H9 (cell line): ENCODE measurements around the gene GHITM. TPM values are rescaled to one million over a fixed set of nuclear protein-coding genes. Genes with fewer than 3 reads are reported as not detected.
A peak's percentile ranks its signal among the peaks of the same experiment; 100 is the strongest.
"Not testable (repeated sequence)": the region's sequence is repeated elsewhere in the genome, so short reads cannot be mapped to it uniquely, and the experiment has no call there.

Source experiments
- DNase-seq: peaks from one replicate; pipeline ENCODE4 v3.0.0-alpha.2; 2017
- H2AFZ ChIP-seq: one replicate; pipeline ENCODE4 v1.6.1; 2013; ENCODE audit warnings: mild to moderate bottlenecking, low read length, control low read depth, moderate library complexity
- H2AK5ac ChIP-seq: 2 replicates; pipeline ENCODE4 v1.6.1; 2013; ENCODE audit warnings: low read length, control low read depth, mixed read lengths; ENCODE audit not compliant: insufficient read length
- H2BK120ac ChIP-seq: one replicate; pipeline ENCODE4 v1.6.1; 2013; ENCODE audit warnings: low read depth, mild to moderate bottlenecking, low read length, control low read depth, inconsistent platforms; ENCODE audit not compliant: poor library complexity, severe bottlenecking
- H2BK12ac ChIP-seq: 2 replicates; pipeline ENCODE4 v1.6.1; 2013; ENCODE audit warnings: low read length, control low read depth, mixed read lengths, low read depth; ENCODE audit not compliant: insufficient read length
- H2BK15ac ChIP-seq: 2 replicates; pipeline ENCODE4 v1.6.1; 2013; ENCODE audit warnings: low read depth, low read length, control low read depth
- H2BK20ac ChIP-seq: one replicate; pipeline ENCODE4 v1.6.1; 2013; ENCODE audit warnings: low read depth, mild to moderate bottlenecking, low read length, control low read depth, inconsistent platforms; ENCODE audit not compliant: poor library complexity, severe bottlenecking
- H2BK5ac ChIP-seq: 2 replicates; pipeline ENCODE4 v1.6.1; 2013; ENCODE audit warnings: low read length, control low read depth, mixed read lengths; ENCODE audit not compliant: insufficient read length
- H3K14ac ChIP-seq: 2 replicates; pipeline ENCODE4 v1.6.1; 2013; ENCODE audit warnings: low read length, control low read depth; ENCODE audit not compliant: insufficient read depth
- H3K18ac ChIP-seq: 2 replicates; pipeline ENCODE4 v1.6.1; 2013; ENCODE audit warnings: low read depth, mild to moderate bottlenecking, mixed read lengths, low read length, control low read depth; ENCODE audit not compliant: insufficient read length
- H3K23ac ChIP-seq: 2 replicates; pipeline ENCODE4 v1.6.1; 2013; ENCODE audit warnings: low read length, control low read depth, mixed read lengths, low read depth; ENCODE audit not compliant: insufficient read length
- H3K23me2 ChIP-seq: 2 replicates; pipeline ENCODE4 v1.6.1; 2013; ENCODE audit warnings: low read depth, mild to moderate bottlenecking, mixed read lengths, low read length, control low read depth; ENCODE audit not compliant: insufficient read length, poor library complexity, severe bottlenecking
- H3K27ac ChIP-seq: 2 replicates; pipeline ENCODE4 v1.5.1; 2013; ENCODE audit warnings: low read length, control low read depth, mixed read lengths, low read depth; ENCODE audit not compliant: insufficient read length
- H3K27me3 ChIP-seq: 2 replicates; pipeline ENCODE4 v1.6.1; 2013; ENCODE audit warnings: low read length, control low read depth, inconsistent platforms; ENCODE audit not compliant: insufficient read depth
- H3K4ac ChIP-seq: 2 replicates; pipeline ENCODE4 v1.6.1; 2013; ENCODE audit warnings: low read depth, mild to moderate bottlenecking, control low read depth, inconsistent platforms, low read length, moderate library complexity
- H3K4me1 ChIP-seq: 2 replicates; pipeline ENCODE4 v1.6.1; 2013; ENCODE audit warnings: low read length, control low read depth, inconsistent platforms; ENCODE audit not compliant: insufficient read depth
- H3K4me2 ChIP-seq: 2 replicates; pipeline ENCODE4 v1.6.1; 2013; ENCODE audit warnings: low read length, control low read depth, mixed read lengths; ENCODE audit not compliant: insufficient read length, insufficient read depth
- H3K56ac ChIP-seq: 2 replicates; pipeline ENCODE4 v1.6.1; 2013; ENCODE audit warnings: low read depth, mild to moderate bottlenecking, mixed read lengths, low read length, control low read depth; ENCODE audit not compliant: insufficient read length
- H3K79me1 ChIP-seq: 2 replicates; pipeline ENCODE4 v1.6.1; 2013; ENCODE audit warnings: low read depth, mild to moderate bottlenecking, moderate library complexity, low read length, control low read depth, inconsistent platforms; ENCODE audit not compliant: insufficient read depth, poor library complexity, severe bottlenecking
- H3K79me2 ChIP-seq: 2 replicates; pipeline ENCODE4 v1.6.1; 2013; ENCODE audit warnings: low read length, control low read depth, inconsistent platforms; ENCODE audit not compliant: insufficient read depth
- H3K9ac ChIP-seq: 2 replicates; pipeline ENCODE4 v1.6.1; 2013; ENCODE audit warnings: low read length, control low read depth, mixed read lengths; ENCODE audit not compliant: insufficient read length; ENCODE audit errors: extremely low read depth
- H3K9me3 ChIP-seq: one replicate; pipeline ENCODE4 v1.6.1; 2013; ENCODE audit warnings: low read depth, low read length, inconsistent platforms; ENCODE audit not compliant: control insufficient read depth
- H3T11ph ChIP-seq: one replicate; pipeline ENCODE4 v1.6.1; 2013; ENCODE audit warnings: mild to moderate bottlenecking, low read length, control low read depth, inconsistent platforms
- H4K20me1 ChIP-seq: one replicate; pipeline ENCODE4 v1.6.1; 2013; ENCODE audit not compliant: control insufficient read depth, insufficient read length, insufficient read depth
- H4K5ac ChIP-seq: 2 replicates; pipeline ENCODE4 v1.6.1; 2013; ENCODE audit warnings: low read depth, mild to moderate bottlenecking, mixed read lengths, low read length, control low read depth; ENCODE audit not compliant: insufficient read length
- H4K8ac ChIP-seq: replicated peaks from 2 replicates; pipeline ENCODE4 v1.6.1; 2013; ENCODE audit warnings: low read length, control low read depth, mixed read lengths, low read depth; ENCODE audit not compliant: insufficient read length
- H4K91ac ChIP-seq: 2 replicates; pipeline ENCODE4 v1.6.1; 2013; ENCODE audit warnings: low read depth, mild to moderate bottlenecking, moderate library complexity, mixed read lengths, low read length, control low read depth; ENCODE audit not compliant: insufficient read length
- H3K27ac Mint-ChIP-seq, 3 experiments: 2 replicates in 2 of 3; 3 replicates in 1 of 3; pipeline ENCODE4 v1.8.0; 2020 to 2021; ENCODE audit warnings: mixed read lengths in 3 of 3, mild to moderate bottlenecking in 1 of 3, moderate library complexity in 1 of 3
- H3K27me3 Mint-ChIP-seq: 2 replicates; pipeline ENCODE4 v1.8.0; 2021; ENCODE audit warnings: low read depth, mild to moderate bottlenecking, moderate library complexity, mixed read lengths
- H3K36me3 Mint-ChIP-seq, 3 experiments: 2 replicates in 2 of 3; 3 replicates in 1 of 3; pipeline ENCODE4 v1.8.0; 2020 to 2021; ENCODE audit warnings: low read depth in 3 of 3, mixed read lengths in 3 of 3; ENCODE audit not compliant: insufficient read depth in 1 of 3
- H3K4me1 Mint-ChIP-seq, 2 experiments: 2 replicates each; pipeline ENCODE4 v1.8.0; 2020; ENCODE audit warnings: mixed read lengths in 2 of 2
- H3K4me3 Mint-ChIP-seq, 2 experiments: 2 replicates in 1 of 2; 3 replicates in 1 of 2; pipeline ENCODE4 v1.8.0; 2020 to 2021; ENCODE audit warnings: mild to moderate bottlenecking in 2 of 2, mixed read lengths in 2 of 2, moderate library complexity in 1 of 2
- H3K9me3 Mint-ChIP-seq, 2 experiments: 2 replicates in 1 of 2; 3 replicates in 1 of 2; pipeline ENCODE4 v1.8.0; 2020; ENCODE audit warnings: mild to moderate bottlenecking in 2 of 2, mixed read lengths in 2 of 2, moderate library complexity in 1 of 2
- CTCF ChIP-seq: fragments of 200-600 bp; sonication (generic); conservative IDR thresholded peaks from 3 replicates; pipeline ENCODE4 v1.8.0; 2021; ENCODE audit warnings: antibody characterized with exemption, mild to moderate bottlenecking
- WGBS: extraction: QIAGEN DNeasy Blood & Tissue Kit; methylation state at CpG from one replicate; pipeline ENCODE4 v1.1.7; 2013; ENCODE audit warnings: missing lambda C conversion rate, low lambda C conversion rate, mixed read lengths; ENCODE audit not compliant: insufficient read length; ENCODE audit errors: extremely low coverage; 5-methylcytosine and 5-hydroxymethylcytosine counted together
- total RNA-seq: library from RNA; stranded (reverse); gene quantifications from 2 replicates; pipeline ENCODE4 v1.2.1, GENCODE V29; 2021

Gene GHITM
- total RNA-seq, 1 experiment from 2014 or later: 95.6 TPM

- Histone ChIP-seq H3K4me2 (no peak overlapping the region), H3K4me1 (no peaks in the 10 kb centered on the region), H3K9ac (no peak overlapping the region), H2BK20ac (no peak overlapping the region), H3K9me3 (no peaks in the 10 kb centered on the region), H2BK5ac (no peak overlapping the region), H3K23ac (no peak overlapping the region), H4K8ac (no peak overlapping the region), H3K14ac (no peak overlapping the region), H3K27ac (no peak overlapping the region), H3K56ac (no peak overlapping the region), H3K23me2 (no peaks in the 10 kb centered on the region), H2BK120ac (no peak overlapping the region), H3T11ph (no peak overlapping the region), H3K79me1 (no peaks in the 10 kb centered on the region), H3K79me2 (no peaks in the 10 kb centered on the region), H2BK15ac (no peak overlapping the region), H4K20me1 (no peaks in the 10 kb centered on the region), H2AK5ac (no peak overlapping the region), H4K91ac (no peak overlapping the region), H2BK12ac (no peak overlapping the region), H2AFZ (no peak overlapping the region), H3K18ac (no peak overlapping the region), H4K5ac (no peak overlapping the region), H3K27me3 (no peaks in the 10 kb centered on the region), H3K4ac (no peak overlapping the region)
- H3K4me1 Mint-ChIP-seq: peaks cover 2 to 5% of the 10 kb centered on the region in 2 experiments; a peak in 3 of 4 replicates
- peak; percentile 62 for TF ChIP-seq CTCF
- H3K9me3 Mint-ChIP-seq: 0 out of 5 replicates have a peak, but pooled peaks cover 0 to 2% of the 10 kb centered on the region in 2 experiments
- H3K27me3 Mint-ChIP-seq: no peaks in the 10 kb centered on the region; the same call in none of the 2 replicates
- no peak for DNase-seq
- WGBS: no CpG with 5 or more reads among the region's 13 CpGs
- H3K36me3 Mint-ChIP-seq: no peaks in the 10 kb centered on the region
- no peak overlapping the region for H3K27ac Mint-ChIP-seq
- no peak overlapping the region for H3K4me3 Mint-ChIP-seq
Observed at GRCh38 chr10:84114088-84114667, 25.1 kb upstream of the GHITM start.

- not testable (repeated sequence) for H3K36me3 Mint-ChIP-seq, H2BK12ac ChIP-seq, H3K18ac ChIP-seq, H3K23ac ChIP-seq, H3K4ac ChIP-seq, H3K27ac ChIP-seq, H3K4me3 Mint-ChIP-seq, H3T11ph ChIP-seq, H3K27me3 Mint-ChIP-seq, H3K9me3 ChIP-seq, H3K79me1 ChIP-seq, H3K23me2 ChIP-seq, H3K4me2 ChIP-seq, H2BK20ac ChIP-seq, H2AK5ac ChIP-seq, H4K8ac ChIP-seq, H3K4me1 ChIP-seq, H2BK5ac ChIP-seq, H2AFZ ChIP-seq, DNase-seq, H2BK120ac ChIP-seq, H4K91ac ChIP-seq, H3K4me1 Mint-ChIP-seq, H3K9ac ChIP-seq, H3K27ac Mint-ChIP-seq, H4K5ac ChIP-seq, H3K79me2 ChIP-seq, H3K56ac ChIP-seq, H2BK15ac ChIP-seq, H3K14ac ChIP-seq, H3K9me3 Mint-ChIP-seq, H3K27me3 ChIP-seq, H4K20me1 ChIP-seq
- WGBS: no CpG with 5 or more reads among the region's 2 CpGs
Observed at GRCh38 chr10:84117204-84117603, 22.1 kb upstream of the GHITM start.
